NT2/D1 (cell line): Measurements from ENCODE around the gene CLGN.

ENCODE experiments used
- SUZ12 ChIP-seq: IDR thresholded peaks from 2 replicates; pipeline ENCODE4 v1.6.1; 2011; ENCODE audit not compliant: insufficient read length, insufficient read depth; ENCODE audit errors: extremely low read depth
- YY1 ChIP-seq: IDR thresholded peaks from 2 replicates; pipeline ENCODE4 v1.6.1; 2011; ENCODE audit not compliant: insufficient read length, insufficient read depth
- ZNF274 ChIP-seq: IDR thresholded peaks from 2 replicates; pipeline ENCODE4 v1.6.1; 2011; ENCODE audit warnings: mild to moderate bottlenecking, low read depth, low read length

DNA sequence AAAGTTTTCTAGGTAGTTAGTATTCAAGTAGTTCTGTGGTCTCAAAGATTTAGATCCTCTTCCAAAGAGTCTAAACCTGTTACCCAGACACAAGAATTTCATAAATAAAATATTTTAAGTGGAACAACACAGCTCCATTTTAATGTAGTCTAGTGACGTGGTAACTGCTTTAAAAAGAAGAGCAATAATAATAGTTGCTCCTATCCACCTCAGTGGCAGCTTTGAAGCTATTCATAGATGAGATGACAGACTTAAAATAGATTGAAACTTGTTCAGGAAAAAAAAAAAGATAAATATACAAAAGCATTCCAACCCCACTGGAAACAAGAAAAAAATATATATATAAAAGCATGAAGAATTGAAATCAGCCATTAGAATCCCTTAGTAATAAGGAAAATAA lies 39.4 kb downstream of the CLGN start:
- TF ChIP-seq ZNF274 (no peak), SUZ12 (no peak), YY1 (no peak)
